ENCODE results near the gene MACF1.
A peak's percentile ranks its signal among the peaks of the same experiment; 100 is the strongest.

The MACF1 gene

GRCh38 chr1:39266269-39266668, 61.8 kb downstream of the MACF1 start:
- peak; percentile 85 for DNase-seq

DNA sequence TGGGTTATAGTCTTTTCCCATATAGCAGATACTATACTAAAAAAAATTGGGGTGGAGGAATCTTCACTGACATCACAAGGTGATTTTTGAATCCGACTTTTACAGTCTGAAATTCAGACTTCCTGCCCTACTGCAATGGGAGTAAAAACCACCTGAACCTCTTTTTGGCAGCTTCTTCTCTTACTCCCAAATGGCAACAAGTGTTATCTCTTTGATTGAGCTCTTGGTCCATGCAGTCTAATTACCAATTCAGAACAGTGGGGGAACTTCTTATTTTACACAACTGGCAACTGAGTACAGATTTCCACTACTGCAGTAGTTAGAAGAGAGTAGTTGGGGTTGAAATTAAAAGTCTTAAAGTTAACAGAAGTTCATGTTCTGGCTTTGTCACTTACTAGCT, 62.3 kb downstream of the MACF1 start:
- no peak for DNase-seq

- DNase-seq: peak; percentile 16
These were observed 63.7 kb downstream of the MACF1 start for GRCh38 chr1:39268112-39268581.

DNA sequence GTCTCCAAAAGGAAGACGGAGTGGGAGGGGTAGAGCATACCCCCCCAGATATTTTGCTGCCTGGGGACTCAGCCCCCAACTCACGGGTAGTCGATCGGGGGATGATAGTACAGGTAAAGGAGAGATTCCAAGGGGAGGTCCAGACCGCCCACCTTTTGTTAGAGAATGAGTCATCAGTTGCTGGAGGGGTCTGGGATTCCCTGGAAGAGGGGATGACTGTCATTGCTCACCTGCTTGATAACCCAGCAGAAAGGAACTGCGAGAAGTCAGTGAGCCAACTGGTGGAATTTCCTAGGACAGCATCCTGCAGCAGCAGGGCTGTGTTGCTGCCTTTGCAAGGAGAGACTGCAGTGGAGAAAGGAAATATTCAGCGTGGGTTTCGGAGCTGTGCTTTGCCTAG, 64.4 kb downstream of the MACF1 start:
- no peak for DNase-seq

DNA sequence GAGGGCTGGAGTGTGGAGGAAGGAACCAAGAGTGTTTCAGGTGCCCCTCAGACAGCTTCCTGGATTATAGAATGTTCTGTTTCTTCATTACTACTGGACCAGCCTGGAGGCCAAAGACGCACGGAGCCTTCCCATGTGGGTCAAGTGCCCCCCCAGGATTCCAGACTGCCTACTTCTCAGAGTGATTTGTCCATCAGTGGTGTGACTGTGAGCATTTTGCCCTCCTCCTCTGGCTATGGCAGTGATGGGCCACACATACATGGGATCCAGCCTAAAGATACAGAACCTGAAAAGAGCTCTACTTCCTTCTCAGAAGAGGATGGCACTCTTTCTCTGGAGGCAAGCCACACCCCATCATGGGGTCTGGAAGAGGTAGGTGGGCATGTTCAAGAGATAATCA, 64.9 kb downstream of the MACF1 start:
- DNase-seq: no peak

GRCh38 chr1:39269791-39270342, 65.4 kb downstream of the MACF1 start:
- peak; percentile 96 for DNase-seq

DNA sequence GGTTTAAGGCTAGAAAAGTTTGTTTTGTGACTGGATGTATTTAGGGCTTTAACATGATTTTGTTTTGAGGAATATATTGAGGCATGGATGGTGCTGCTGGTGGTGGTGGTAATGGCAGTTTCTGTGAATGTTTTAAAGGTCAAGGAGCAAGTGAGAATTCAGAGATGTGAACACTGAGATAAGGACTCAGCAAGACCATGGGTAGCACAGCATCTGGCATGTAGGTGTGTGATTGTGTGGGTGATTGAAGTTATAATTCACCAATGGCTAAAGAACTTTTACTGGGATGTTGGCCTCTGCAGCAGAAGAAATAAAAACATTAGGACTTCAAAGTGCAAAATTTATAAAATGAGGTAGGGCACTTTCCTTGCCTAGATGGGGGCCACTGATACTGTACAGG, 65.9 kb downstream of the MACF1 start:
- DNase-seq: peak; percentile 80

DNA sequence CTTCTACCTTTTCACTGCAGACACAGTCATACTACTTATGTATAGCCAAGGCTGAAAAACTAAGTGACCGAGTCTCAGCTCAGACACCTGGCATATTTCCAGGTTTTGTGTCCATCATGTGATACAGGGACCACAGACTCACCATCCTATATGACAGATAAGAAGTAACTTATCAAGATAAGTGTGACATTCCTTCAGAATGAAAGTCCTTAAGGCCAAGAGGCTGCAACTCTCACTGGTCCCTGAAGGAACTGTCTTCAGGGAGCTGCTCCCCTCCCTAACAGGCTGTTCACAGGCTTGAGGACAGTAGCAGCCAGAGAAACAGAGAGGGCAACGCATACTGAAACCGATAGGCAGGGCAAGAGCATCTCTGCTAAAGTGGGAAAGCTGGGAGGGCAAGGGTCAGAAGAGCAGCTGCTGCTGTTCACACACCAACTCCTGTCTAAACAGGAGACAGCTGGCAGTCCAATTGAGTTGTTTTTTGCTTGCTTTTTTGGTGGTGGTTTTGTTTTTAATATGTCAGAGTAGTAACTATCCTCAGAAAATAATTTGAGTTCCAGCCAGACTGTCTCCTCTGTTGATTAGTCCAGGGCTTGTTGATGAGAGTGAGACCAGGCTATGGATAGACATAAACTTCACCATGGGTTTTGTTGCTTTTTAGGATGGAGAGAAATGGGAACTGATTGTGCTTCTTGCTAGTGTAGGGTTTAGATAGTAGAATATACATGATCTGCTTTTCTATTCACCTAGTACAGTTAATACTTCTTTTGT, 67.7 kb downstream of the MACF1 start:
- DNase-seq: peak; percentile 74

- DNase-seq: no peak
These were observed 68.4 kb downstream of the MACF1 start for GRCh38 chr1:39272798-39273469.

GRCh38 chr1:39275836-39276507, 71.5 kb downstream of the MACF1 start:
- DNase-seq: peak; percentile 20

DNA sequence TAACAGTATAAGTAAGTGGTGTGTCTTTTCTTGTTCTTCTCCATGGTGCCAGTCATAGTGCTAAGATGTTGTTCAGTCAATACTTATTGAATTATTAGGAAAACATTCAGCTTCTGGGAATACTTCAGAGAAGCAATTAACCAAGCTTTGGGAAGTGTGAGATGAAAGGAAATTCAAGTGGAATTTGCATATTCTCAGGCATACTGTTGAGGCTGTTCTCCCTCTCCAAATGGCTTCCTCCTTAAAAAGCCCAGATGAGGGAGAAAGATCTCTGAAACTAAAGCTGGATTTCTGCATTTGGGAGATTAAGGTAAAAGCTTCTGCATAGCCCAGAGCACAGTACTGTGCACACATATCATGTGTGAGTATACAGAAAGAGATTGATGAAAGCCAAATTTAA, 73.4 kb downstream of the MACF1 start:
- peak; percentile 68 for DNase-seq

DNA sequence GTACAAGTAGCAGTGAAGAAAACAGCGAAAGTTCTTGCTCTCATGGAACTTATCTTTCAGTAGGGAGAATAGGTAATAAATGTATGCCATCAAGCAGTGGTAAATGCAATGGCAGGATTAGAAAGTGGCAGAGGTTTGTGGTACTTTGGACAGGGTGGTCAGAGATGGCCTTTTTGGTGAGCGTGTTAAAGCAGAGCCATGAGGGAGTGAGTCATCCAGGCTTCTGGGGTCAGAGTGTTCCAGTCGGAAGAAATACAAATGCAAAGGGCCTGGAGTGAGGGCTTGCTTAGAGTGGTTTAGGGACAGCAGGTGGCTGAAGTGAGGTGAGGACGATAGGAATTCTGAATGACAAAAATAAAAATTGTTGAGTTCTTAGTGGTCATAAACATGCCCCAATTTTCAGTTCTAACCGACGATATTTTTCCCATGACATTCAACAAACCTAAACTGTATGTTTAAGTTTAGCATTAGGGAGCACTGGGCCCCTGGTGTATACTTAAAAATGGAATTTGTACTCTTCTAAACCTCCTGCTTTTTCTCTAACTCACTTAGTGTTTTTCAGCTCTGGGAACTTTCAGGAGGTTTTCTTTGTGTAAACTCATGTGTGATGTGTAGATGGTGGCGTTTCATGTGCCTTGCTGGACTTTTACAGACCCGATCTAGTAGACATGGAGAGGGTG, 78.2 kb downstream of the MACF1 start:
- no peak for DNase-seq

GRCh38 chr1:39283858-39284257, 79.4 kb downstream of the MACF1 start:
- no peak for DNase-seq

GRCh38 chr1:39287541-39287940, 83.0 kb downstream of the MACF1 start:
- DNase-seq: no peak

- no peak for DNase-seq
These were observed 84.4 kb downstream of the MACF1 start for GRCh38 chr1:39288735-39289465.

DNA sequence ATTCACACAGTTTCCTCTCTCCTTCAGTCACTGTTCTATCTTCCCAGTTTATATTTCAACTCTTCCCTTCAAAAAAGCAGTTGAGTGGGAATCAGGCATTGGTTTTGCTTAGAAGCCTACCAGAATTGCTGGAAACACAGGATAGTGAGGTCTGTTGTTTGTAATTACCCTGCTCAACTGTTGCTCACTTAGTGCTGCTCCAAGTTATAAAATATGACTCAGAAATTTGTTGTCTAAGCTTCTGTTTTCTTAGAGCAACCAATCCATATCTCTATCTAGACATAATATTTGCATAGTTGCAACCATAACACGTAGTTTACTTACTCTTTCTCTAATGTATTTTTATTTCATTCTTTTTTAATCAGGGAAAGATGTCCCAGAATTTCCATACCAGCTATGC, 87.9 kb downstream of the MACF1 start:
- DNase-seq: no peak

GRCh38 chr1:39293375-39294070, 89.0 kb downstream of the MACF1 start:
- DNase-seq: peak; percentile 31

DNA sequence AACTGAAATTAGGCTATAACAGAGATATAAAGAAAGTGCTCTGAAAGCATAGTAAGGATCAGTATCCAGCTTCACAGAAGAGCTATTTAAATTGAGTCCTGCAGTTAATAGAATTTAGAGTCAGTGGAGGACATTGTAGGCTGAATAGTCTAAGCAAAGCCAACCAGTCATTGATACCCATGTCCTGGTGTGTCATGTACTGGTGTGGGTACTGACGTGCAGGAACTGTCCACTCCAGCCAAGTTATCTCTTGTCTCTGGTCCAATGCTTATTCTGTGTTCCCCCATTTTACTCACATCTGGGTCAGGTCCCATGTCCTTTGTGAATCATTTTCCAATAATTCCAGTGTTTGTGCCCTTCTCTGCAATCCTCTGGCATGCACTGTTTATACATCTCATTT, 90.0 kb downstream of the MACF1 start:
- DNase-seq: no peak

- no peak for DNase-seq
These were observed 91.4 kb downstream of the MACF1 start for GRCh38 chr1:39295901-39296300.

DNA sequence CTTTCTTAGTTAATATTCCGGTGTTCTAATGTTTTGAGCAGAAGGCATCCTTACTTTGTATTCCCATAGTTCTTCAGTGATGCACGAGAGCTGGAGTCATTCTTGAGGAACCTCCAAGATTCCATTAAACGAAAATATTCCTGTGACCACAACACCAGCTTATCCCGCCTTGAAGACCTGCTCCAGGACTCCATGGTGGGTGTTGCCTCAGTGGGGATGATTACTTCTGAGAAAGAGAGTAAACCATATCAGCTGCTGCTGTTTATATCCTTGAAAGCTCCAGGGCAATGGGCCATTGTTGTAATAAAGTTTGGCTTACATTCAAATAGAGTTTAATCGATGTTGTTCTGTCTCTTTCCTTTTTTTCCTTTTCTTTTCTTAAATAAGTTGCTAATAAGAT, 93.1 kb downstream of the MACF1 start:
- no peak for DNase-seq

DNA sequence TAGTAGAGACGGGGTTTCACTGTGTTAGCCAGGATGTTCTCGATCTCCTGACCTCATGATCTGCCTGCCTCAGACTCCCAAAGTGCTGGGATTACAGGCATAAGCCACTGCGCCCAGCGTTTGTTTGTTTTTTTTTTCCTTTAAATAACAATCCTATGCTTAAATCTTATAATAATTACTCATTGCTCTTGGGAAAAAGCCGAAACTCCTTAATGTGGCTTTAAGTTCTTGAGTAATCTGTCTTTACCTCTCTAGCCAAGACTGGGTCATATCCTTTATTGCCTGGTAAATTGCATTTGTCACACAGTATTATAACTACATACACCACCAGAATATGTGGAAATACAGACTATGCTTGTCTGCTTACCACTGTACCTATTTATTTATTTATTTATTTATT, 97.1 kb downstream of the MACF1 start:
- no peak for DNase-seq

DNA sequence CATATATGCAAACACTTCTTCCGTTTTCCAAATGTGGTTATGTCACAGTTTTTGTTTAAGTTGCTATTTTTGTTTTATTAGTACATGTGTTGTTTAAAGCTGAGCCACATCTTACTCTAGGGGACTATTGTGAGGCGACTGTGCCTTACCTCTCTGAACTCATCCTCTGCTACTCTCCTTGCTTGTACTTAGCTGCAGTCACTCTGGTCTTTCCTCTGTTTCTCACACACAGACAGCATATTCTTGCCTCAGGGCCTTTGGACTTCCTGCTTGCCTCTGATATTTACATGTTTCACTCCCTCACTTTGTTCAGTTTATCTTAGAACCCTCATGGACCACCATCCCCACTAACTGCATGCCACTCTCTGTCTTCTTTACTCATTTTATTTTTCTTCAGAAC, 101.1 kb downstream of the MACF1 start:
- no peak for DNase-seq

Data from NCI-H82 (cell line).